ENCODE measurements around the gene NSMCE1.

GRCh38 chr16:27268376-27269299 lies at the start of gene NSMCE1:
- 0 out of 2 replicates have a peak, but pooled peaks have one; percentile 18 for TF ChIP-seq CTCF (conservative IDR thresholded peaks at IDR 0.05; ENCODE audit: low read depth, low read length)
- TF ChIP-seq EZH2 (IDR thresholded peaks at IDR 0.05; ENCODE audit: borderline replicate concordance, low read depth, low read length, poor library complexity, severe bottlenecking), result no peak

Measured in A673 (cell line).